Activated T-helper 1 cell treated with Interleukin-2 at 50 U/mL for 16 hours (primary cell): Measurements from ENCODE around the gene POLN.
A peak's percentile ranks its signal among the peaks of the same experiment; 100 is the strongest.

Source experiments
- DNase-seq: peaks from one replicate; pipeline ENCODE4 v3.0.0-alpha.2; 2020; ENCODE audit warnings: low read depth

POLN gene

DNA sequence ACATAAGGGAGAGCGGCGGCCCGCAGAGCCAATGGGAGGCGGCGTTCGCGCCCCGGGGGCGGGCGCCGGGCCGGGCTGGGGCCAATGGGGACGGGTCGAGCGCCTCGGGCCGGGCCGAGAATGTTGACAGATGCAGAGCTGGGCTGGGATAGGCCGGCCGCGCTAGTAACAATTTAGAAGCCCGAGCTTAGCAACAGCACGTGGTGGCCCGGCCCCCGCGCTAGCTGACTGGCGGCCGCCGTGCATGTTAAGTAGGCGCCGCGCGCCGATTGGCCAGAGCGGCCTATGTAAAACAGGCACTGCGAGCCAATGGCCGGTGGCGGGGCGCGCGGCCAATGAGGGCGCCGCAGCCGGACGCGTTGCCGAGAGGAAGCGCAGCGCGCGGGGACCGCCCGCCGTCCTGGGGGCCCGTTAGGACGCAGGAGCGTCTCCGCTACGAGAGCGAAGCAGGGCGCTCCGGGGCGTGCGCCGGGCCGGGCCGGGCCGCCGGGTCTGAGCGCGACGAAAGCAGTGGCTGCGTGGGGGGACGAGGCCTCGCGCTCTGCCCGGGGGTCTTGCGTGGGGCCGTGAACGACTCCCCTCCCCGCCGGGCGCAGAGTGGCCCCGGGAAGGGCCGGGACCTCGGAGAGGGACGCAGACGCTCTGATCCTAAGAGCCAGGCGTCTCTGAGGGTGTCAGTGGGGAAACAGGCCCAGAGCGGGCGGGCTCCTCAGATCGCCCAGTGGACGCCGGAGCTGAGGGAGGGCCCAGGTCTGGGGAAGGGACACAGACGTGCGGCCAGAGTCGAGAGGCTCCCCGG, 20.4 kb upstream of the POLN start:
- peak; percentile 97 for DNase-seq

DNA sequence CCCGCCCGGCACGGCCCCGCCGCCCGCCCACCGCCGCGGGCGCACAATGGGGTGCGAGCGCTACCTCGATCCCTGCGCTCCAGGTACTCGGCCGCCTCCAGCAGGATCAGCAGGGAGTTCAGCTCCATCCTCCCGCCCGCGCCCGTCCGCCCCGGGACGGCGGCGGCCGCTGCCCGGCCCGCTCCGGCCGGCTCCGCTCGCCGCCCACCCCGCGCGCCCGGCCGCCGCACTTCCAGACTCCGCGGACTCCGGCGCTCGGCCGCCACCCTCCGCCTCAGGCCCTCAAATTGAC, 19.9 kb upstream of the POLN start, which contains the start of gene MXD4:
Gene MXD4, minus strand, starts transcription at position 257 of the 292 bp plus-strand sequence. Its CDS starts 129 bp downstream, at position 128.
- DNase-seq = no peak

DNA sequence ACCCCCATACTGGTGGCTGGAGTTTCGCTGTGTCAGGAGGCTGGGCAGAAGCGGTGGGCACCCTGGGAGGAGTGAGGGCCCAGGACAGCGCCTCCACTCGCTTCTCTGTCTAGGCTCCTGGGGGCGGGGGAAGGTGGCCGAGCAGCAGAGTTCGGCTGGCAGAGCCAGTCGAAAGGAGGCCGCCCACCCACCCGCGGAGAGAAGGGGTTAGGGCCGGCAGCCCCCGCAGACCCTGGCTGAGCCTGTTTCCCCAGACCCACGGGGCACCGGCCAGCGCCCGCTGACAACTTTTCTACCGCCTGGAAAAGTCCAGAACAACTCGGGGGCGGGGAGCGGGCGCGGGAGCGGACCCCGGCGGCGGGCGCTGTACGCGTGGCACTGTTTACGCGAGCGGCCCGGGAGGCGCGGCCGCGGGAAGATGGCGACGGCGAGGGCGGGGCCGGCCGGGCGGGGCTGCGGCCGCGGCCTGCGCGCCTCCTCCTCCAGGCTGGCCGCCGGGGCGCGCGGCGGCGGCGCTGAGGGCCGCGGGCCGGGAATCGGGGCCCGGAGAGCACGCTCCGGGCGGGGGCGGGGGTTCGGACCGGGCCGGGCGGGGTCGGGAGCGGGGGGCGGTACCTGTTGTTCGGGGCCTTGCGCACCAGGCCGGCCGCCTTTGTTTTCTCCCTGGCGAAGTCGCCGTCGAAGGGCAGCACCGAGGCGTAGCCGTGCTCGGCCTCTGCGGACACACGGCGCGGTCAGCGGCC, 19.4 kb upstream of the POLN start:
- DNase-seq = peak; percentile 49

DNA sequence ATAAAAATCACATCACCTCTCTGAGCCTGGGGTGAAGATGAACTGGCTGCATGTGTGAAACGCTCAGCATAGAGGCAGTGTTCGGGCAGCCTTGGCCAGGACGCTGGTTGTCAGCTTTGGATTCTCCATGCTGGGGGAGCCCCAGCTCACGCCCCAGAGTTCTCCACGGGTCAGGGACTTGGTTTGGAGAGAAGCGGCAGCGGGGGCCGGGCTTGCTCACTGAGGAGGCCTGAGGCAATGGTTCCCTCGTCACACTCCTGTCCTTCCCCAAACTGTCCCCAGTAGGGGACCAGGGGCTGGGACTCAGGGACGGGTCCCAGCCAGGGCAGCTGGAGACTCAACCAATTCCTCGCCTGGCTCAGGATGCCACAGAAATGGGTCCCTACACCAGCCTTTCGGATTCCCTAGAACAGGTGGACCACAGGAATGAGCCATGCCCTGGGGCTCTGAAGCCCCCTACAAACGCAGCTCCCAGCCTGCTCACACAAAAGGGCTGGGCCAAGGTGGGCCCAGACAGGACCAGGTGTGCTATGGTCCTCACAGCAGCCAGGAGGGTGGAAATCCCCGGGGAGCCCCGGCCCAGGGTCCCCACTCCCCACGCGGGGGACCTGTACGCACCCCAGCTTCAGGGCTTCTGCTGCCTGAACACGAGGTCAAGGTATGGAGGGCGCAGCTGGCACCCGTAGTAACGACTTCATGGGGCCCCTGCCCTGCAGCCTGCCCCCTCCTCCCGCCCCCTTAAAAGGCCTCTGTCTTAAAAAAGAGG, 18.6 kb upstream of the POLN start:
- no peak for DNase-seq

GRCh38 chr4:2259541-2260343, 17.8 kb upstream of the POLN start:
- DNase-seq = no peak

DNA sequence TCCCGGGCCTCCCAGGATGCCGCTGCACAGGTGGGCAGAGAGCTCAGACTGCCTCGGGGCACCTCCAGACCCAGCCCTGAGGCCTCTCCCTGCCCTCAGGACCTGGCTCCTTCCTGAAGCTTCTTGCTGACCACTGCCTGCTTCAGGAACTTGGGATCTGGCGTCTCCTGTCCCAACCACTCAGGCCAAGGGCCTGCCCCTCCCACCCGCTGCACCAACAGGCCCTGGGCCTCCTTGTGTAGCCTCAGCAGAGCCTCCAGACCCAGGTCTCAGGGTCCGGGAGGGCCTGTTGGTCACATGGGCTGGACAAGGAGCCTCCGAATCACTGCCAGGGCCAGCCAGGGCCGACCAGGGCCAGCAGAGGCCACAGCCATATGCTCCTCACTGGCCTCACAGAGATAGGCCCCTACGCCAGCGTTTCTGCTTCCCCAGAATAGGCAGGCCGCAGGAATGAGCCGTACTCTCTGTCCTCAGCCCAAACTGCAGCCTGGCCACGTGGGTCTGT, 17.2 kb upstream of the POLN start:
- DNase-seq = no peak

GRCh38 chr4:2258091-2259035, 16.4 kb upstream of the POLN start:
- no peak for DNase-seq

DNA sequence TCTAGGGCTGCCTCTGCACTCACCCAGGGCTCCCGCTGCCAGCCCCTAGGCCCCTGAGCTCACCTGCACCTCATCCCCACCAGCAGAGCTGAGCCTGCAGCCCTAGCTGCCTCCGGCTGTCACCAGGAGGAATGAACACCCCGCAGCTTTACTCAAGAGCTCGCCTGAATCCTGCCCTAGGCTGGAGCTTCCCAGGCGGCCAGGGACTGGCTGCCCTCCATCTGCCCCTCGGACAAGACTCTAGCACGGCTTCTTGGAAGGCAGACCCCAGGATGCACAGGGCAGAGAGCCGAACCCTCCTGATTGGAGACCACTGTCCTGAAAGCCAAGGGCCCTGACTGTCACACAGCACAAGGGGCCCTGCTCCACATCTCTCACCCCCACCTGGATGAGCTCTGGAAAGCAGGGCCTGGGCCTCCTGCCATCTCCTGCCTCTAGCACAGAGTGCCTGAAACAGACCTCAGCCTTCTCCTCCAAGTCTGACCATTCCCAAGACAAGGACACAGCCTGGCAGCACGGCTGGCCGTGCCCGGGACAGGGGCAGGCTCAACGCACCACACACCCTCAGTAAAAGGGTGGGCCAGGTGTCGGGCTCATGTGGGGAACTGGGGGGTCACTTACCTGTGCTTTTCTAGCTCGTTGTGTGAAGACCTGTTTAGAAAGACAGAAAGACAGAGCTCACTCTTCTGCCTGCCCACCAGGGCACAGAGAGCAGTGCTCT, 15.6 kb upstream of the POLN start:
- DNase-seq = no peak

DNA sequence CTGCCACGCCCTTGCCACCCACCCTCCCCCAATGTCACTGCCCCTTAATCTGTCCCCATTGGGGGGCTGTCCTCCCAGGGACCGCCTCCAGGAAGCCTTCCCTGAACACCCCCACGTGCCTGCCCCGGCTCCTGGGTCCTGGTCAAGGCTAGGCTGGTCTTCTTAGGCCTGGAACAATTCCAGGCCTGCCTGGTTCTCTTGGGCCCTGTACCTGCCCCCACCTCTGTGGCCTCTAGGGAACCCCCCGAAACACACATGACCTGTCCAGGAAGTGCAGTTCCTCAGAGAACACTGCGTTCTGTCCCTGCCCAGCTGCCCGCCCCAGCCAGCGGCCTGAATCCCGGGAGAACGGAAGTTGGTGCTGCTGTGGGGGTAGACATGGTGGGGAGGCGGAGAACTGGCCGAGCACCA, 14.9 kb upstream of the POLN start:
- DNase-seq = no peak

DNA sequence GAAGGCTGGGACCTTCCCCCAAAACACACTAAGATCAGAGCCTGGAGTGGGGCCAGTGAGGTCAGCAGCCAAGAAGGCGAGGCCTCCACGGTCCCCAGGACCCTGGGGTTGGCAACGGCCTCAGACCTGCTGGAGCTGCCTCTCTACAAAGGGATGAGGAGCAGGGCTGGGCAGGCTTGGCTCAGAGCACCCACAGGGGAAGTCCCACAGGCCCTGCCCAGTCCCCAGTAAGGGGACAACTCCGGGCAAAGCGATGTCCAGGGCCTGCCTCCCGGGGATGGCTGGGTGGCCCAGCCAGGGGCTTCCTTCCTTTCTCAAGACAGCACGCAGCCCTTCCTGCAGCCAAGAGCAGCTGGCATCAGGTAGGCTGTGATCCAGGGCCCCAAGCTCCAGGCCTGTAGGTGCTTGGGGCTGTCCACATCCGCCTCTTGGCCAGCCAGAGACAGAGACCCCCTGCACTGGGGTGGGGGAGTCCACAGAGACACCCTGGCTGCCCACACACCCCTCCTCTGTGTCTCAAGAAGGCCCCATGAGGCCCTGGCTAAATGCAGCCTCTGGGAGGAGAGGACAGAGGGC, 14.3 kb upstream of the POLN start:
- no peak for DNase-seq

- no peak for DNase-seq
These were observed 13.7 kb upstream of the POLN start for GRCh38 chr4:2255501-2256155.

- DNase-seq = no peak
These were observed 13.0 kb upstream of the POLN start for GRCh38 chr4:2254665-2255500.

DNA sequence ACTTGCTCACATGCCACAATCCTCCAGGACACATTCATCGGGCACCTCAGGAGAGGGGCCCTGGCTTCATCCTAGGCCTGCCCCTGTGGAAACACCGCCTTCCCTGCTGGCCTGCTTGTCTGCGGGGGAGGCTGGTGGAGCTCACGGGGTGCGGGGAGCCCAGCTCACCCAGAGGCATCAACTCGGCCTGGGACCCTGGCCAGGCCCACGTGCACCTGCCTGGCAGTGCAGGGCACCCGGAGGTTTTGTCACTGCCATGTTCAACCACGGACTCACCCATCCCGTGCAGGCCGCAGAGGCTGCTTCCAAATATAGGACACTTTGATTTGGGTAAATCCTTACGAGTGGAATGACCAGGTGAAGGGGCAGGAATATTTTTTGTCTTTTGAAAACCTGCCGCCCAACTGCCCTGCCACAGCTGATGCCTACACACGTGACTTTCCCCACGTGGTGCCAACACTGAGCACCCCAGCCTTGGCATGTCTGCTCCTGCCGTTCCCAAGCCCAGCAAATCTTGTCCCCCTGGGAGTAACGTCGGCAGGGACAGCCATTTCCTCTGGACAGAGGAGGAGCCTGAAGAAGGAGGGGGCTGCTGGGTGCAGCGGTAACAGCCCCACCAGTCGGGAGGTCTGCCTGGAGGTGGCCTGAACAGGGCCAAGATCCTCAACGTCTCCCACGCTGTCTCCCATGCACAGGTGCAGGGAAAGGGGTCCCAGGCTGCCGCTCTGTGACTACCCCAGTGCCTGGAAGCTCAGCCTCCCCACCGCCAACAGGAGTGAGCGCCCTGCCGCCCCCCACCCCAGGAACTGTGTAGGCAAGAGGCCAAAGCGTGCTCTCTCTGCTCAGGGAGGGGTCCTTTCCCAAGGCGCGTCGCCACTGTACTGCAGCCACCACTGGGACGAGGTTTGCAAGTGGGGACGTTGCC, 11.5 kb upstream of the POLN start:
- no peak for DNase-seq

- DNase-seq = no peak
These were observed 10.7 kb upstream of the POLN start for GRCh38 chr4:2252530-2253091.

- no peak for DNase-seq
These were observed 10.0 kb upstream of the POLN start for GRCh38 chr4:2251795-2252529.
